ENCODE measurements around the gene CEP55. TPM values are rescaled to one million over a fixed set of nuclear protein-coding genes. Genes with fewer than 3 reads are reported as not detected.
"Not testable (repeated sequence)": the region's sequence is repeated elsewhere in the genome, so short reads cannot be mapped to it uniquely, and the experiment has no call there.

The CEP55 gene
- total and polyA plus RNA-seq, 10 of the 15 experiments (the other 5 are each of a cell fraction or from before 2014, with no cell fraction given), result 14.6 to 83.6 (median 52.0) TPM

DNA sequence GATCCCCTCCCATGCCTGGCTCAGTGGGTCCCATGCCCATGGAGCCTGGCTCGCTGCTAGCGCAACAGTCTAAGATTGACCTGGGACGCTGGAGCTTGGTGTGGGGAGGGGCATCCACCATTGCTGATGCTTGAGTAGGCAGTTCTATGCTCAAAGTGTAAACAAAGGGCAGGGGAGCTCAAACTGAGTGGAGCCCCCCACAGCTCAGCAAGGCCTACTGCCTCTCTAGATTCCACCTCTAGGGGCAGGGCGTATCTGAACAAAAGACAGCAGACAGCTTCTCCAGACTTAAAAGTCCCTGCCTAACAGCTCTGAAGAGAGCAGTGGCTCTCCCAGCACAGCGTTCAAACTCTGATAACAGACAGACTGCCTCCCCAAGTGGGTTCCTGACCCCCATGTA lies 38.9 kb downstream of the CEP55 start (continued):
- TF ChIP-seq HSF1 (IDR thresholded peaks at IDR 0.05; ENCODE audit: low read depth, low read length) (no peak), SREBF1 (IDR thresholded peaks at IDR 0.05; ENCODE audit: low read length) (no peak), SIX5 (IDR thresholded peaks at IDR 0.05; ENCODE audit: low read depth, low read length, severe bottlenecking) (no peak), PKNOX1 (IDR thresholded peaks at IDR 0.05) (no peak), RUNX3 (IDR thresholded peaks at IDR 0.05; ENCODE audit: low read length) (no peak)

DNA sequence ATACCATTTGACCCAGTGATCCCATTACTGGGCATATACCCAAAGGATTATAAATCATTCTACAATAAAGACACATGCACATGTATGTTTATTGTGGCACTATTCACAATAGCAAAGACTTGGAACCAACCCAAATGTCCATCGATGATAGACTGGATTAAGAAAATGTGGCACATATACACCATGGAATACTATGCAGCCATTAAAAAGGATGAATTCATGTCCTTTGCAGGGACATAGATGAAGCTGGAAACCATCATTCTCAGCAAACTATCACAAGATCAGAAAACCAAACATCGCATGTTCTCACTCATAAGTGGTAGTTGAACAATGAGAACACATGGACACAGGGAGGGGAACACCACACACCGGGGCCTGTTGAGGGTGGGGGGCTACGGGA lies 44.5 kb downstream of the CEP55 start:
- 38% methylated on average over 4 of the region's 4 CpGs for WGBS (ENCODE audit: insufficient coverage, insufficient replicate concordance, low lambda C conversion rate, missing lambda C conversion rate)
- H3K4me1 ChIP-seq (ENCODE audit: control insufficient read depth, insufficient read depth, low read length); H2AFZ ChIP-seq (ENCODE audit: control insufficient read depth, low read depth, low read length); in situ Hi-C loops (cut with MboI); H3K4me3 ChIP-seq; POLR2A ChIA-PET; DNase-seq (ENCODE audit: low read depth, low spot score); H4K20me1 ChIP-seq (ENCODE audit: control insufficient read depth, insufficient read depth); FAIRE-seq; H3K36me3 ChIP-seq (ENCODE audit: control insufficient read depth in 2 of 2, insufficient read depth in 2 of 2, low read length in 1 of 2); H3K27me3 ChIP-seq (replicated peaks in 1 of 2; ENCODE audit: control insufficient read depth in 2 of 2, insufficient read depth in 2 of 2, low read length in 1 of 2); H3K79me2 ChIP-seq (ENCODE audit: control insufficient read depth, insufficient read depth, low read length); intact Hi-C loops (cut with micrococcal nuclease; ENCODE audit: unreplicated experiment); ATAC-seq; BruUV-seq (replicated peaks); H3K27ac ChIP-seq (ENCODE audit: control insufficient read depth, insufficient read depth); H3K4me2 ChIP-seq (ENCODE audit: control insufficient read depth, insufficient read depth); RAD21 ChIA-PET (ENCODE audit: unreplicated experiment); H3K9ac ChIP-seq (ENCODE audit: control insufficient read depth, insufficient read depth, low read length); SMC1A ChIA-PET (ENCODE audit: uncharacterized antibody, unreplicated experiment); H3K9me3 ChIP-seq (replicated peaks; ENCODE audit: control insufficient read depth, insufficient read depth, low read length): not testable (repeated sequence)
- CTCF ChIA-PET, result interaction anchor here (1.5 kb wide), 1 partner anchor 17 kb away, joined by 3 read pairs; no protein-coding TSS in a partner anchor

Measured in GM12878 (cell line).